HG03103 (cell line): Measurements from ENCODE around the gene SORT1.
"Not testable (repeated sequence)": the region's sequence is repeated elsewhere in the genome, so short reads cannot be mapped to it uniquely, and the experiment has no call there.

ENCODE experiments used
- ATAC-seq: cut with Tn5 transposase; IDR thresholded peaks from one replicate; pipeline ENCODE4 v1.9.1; 2021; ENCODE audit warnings: low read depth; ENCODE audit not compliant: unreplicated experiment

Gene SORT1

DNA sequence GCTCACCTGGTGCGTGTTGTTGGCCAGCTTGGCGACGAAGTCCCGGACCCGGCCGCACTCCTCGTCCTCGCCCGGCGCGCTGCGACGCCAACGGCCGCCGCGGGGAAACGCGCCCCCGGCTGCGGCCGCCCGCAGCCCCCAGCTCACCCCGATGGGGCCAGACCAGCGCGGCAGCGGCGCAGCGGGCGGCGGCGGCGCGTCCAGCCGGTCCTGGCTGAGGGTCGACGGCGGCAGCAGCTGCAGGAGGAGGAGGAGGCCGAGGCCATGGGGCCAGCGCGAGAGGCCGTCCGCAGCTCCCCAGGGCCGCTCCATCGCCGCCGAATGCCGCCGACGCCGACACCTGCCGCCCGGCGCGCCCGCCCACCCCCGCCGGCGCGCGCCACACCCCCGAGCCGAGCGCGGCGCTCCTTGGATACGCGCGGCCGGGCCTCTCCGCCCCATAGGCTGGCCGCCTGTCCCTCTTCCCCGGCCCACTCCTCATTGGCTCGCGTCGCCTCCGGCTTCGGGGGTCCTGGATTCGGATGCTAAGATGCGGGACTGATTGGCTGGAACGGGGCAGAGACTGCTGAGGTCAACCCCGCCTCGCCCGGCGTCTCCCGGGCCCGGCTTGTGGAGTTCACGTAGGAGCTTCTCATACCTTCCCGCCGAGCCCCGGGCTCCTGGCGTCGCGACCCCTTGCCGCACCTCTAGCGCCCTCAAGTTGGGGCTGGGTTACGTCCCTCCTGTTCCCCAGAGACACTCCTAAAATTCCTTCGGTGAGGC is at the start of gene SORT1:
TSS of gene SORT1 (minus strand) at position 338 of the 762 bp plus-strand sequence. CDS start at position 312, 26 bp downstream.
- ATAC-seq: peak; percentile 73

DNA sequence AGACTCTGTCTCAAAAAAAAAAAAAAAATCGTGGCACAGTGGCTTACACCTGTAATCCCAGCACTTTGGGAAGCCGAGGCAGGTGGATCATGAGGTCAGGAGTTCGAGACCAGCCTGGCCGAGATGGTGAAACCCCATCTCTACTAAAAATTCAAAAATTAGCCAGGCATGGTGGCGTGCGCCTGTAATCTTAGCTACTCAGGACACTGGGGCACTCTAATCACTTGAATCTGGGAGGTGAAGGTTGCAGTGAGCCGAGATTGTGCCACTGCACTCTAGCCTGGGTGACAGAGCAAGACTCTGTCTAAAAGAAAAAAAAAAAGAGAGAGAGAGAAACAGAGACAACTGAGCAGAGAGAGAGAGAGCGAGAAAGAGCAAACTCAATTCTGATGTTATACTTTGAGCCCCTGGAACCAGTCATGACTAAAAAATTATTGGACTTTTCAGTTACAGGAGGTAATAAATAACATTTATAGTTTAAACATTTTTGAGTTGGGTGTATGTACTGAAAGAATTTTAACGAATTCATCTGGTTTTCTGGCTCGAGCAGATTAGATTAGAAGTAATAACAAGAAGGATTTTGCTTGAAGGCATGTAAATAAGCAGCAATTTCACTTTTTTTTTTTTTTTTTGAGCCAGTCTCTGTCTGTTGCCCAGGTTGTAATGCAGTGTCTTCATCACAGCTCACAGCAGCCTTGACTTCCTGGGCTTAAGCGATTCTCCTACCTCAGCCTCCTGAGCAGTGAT is 48.4 kb upstream of the SORT1 start:
- ATAC-seq: not testable (repeated sequence)

DNA sequence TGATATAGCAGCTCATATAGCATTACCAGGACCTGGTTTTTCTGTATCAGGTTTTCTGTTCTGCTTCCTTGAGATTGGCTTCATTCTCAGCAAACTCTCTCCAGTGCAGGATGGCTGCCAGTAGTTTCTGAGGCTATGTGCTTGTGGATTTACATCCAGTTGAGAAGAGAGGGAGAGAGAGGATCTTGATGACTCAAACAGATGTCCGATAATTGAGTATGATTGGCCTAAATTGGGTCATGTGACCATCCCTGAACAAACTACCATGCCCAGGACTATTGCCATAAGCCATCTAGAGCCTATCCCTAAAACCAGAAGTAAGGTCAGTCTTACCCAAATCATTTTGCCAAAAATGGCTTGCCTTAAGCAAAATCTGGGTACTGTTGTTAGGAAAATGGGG is 46.6 kb upstream of the SORT1 start:
- ATAC-seq: no peak

DNA sequence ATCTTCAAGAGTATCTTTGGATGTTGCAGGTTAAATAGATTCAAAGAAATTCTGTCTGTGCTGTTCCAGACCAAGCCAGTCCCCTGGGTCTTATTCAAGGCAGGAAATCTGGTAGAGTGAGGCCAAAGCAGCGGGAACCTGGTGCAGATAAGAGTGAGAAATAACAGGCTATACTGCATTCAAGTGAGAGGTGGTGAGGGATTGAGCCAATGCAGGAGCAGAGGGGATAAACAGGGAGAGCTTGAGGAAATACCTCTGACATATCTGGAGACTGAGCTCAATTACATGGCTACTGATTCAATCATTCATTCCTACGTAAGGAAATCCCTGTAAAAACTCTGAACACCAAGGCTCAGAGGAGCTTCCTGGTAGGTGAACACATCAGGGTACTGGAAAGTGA is 45.8 kb upstream of the SORT1 start:
- no peak for ATAC-seq

DNA sequence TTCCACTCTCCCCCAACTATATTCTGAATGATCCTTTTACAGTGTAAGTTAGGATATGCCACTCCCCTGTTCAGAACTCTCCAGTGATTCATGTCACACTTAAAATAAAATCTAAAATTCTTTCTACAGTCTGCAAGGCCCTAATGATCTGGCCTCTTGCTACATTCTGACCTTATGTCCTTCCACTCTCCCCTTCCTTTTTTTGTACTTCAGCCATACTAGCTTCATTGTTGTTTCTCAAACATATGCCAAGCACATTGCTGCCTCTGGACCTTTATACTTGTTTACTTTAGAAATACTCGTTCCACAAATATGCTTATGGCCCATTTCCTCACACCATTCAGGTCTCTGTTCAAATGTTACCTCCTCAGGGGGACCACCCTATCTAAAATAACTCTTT is 43.4 kb upstream of the SORT1 start:
- ATAC-seq: no peak

DNA sequence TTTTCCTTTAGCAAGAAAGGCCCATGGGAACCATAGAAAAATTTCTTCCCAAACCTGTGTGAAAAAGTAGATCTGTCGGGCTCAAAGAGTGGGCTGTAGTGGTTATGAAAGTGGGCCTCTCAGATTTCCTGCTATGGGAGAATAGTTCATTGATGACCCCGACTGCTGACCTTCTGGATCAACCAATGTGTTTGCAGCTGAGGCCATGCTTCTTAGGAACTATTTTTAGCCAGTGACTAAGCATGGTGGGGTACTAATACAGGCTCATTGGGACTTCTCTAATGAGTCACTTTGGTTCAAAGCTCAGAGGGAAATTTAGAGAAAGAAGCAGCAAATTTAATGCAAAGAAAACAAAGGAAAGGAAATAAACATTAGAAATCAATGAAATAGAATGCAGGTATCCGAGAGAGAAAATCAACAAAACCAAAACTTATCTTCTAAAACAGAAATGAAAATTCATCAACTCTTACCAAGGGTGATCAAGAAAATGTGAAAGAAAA is 41.1 kb upstream of the SORT1 start:
- no peak for ATAC-seq

DNA sequence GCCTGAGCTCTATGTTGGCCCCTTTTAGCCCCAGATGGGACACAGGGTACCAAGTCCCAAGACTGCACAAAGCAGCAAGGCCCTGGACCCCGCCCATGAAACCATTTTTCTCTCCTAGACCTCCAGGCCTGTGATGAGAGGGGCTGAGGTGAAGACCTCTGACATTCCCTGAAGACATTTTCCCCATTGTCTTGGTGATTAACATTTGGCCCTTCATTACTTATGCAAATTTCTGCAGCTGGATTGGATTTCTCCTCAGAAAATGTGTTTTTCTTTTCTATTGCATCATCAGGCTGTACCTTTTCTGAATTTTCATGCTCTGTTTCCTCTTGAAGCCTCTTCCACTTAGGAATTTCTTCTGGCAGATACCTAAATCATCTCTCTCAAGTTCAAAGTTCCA is 36.8 kb upstream of the SORT1 start:
- no peak for ATAC-seq

DNA sequence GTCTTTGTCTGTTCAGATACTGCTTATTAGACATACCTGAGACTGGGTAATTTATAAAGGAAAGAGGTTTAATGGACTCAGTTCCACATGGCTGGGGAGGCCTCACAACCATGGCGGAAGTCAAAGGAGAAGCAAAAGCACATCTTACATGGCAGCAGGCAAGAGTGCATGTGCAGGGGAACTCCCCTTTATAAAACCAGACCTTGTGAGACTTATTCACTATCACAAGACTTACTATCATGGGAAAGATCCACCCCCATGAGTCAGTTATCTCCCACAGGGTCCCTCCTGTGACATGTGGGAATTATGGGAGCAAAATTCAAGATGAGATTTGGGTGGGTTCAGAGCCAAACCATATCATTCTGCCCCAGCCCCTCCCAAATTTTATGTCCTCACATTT is 35.6 kb upstream of the SORT1 start:
- no peak for ATAC-seq

DNA sequence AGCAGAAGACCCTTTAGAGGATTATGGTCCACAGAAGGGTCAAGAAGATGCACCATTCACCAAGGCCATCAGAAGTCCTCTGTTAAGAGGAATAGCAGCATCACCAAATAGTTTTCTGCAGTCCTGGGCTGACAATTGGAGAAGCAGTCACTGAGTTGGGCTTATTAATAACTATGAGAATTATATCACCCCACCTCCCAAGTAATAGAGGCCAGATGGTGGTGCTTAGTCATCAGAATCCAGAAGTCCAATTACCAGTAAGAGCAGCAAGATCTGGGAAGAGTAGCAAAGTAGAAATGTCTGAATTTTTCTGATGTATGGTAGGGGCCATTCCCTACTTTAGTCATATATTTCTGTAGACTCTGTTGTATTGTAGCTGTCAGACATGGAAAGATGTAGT is 34.6 kb upstream of the SORT1 start:
- ATAC-seq: no peak

DNA sequence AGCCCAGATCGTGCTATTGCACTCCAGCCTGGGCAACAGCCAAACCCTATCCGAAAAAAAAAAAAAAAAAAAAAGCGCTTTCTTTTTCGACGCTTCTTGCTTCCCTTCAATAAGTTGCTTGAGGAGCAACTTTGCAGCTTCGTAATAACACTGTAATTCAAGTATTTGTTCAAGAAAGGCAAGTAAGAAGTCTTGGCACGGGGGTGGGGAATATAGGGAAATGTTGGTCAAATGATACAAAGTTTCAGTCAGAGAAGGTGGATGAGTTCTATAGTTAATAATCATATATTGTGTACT is 29.4 kb upstream of the SORT1 start:
- no peak for ATAC-seq

DNA sequence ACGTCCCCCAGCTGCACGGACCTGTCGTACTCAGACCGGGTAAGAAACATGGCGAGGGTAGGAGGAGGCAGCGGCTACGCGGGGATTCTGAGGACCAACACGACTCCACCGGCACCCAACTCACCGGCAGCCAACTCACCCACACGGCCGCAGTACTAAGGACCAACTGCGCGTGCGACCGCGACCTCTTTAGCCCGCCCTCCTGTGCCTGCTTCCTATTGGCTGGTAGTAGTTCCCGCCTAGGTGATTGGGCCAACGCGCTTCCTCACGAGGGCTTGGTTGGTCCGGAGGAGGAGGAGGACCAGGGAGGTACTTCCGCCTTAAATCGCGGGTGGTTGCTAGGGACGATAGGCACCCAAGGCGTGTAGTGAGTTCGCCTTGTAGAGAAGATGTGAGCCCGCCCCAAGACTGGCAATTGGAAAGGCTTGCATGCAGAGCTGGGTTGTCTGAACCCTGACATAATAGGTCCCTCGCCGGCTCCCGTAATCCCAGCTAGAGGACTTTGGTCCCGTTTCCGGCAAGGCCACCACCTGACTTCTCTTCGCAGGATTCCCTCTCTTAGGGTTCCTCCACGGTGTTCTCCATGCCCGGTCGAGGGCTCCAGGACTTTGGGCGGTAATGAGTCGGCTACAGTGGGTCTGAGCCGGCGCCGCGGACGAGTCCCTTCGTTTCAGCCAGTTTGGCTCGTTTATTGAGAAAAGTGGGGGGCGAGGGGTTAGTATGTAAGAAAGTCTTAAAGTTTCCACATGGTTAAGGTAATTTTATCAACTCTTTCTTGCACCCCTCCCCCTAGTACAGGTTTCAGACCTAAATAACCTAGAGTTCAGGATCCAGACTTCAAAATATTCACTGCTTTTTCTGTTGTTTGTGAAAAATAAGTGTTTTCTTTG is 28.8 kb upstream of the SORT1 start, which contains the start of gene PSMA5:
TSS of gene PSMA5 (minus strand) at position 168 of the 890 bp plus-strand sequence. CDS start at position 50, 118 bp downstream.
- ATAC-seq: peak; percentile 95

DNA sequence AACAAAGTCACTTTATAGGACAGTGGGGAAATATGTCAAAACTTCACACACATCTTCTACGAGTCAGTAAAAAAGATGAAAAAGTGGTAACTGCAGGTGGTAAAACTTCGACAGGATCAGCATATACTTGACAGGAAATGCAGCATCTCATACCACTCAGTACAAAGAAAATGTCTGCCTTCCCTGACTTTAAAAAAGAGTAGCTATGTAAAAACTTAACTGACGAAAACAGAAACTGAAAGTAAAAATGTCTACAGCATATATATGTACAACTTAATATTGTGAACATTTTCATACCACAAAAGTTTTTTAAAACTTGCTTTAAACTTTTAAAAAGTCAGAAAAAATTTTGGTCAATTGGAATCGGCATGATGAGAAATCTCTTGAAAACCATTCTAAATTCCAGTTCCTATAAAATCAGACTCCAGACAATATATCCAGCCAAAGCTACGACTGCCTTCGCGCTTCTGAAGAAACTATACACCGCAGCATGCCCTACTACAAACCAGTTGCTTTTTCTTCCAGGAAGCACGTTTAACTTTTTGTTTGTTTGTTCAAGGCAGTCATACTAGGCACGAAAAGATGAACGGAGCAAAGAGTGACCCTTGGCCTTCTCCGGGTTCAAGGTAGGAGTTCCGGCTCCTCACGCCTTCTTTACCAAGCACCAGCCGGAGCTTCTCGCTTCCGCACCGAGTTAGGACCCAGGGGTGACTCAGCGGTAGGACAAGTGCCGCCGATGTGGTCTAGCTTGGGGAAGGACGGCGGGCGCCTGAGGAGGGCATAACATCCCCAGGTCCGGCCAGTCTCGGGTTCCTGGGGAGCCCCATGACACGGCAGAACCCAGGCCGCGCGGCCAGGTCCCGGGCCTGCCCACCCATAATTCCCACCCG is 27.9 kb upstream of the SORT1 start:
- peak; percentile 9 for ATAC-seq

DNA sequence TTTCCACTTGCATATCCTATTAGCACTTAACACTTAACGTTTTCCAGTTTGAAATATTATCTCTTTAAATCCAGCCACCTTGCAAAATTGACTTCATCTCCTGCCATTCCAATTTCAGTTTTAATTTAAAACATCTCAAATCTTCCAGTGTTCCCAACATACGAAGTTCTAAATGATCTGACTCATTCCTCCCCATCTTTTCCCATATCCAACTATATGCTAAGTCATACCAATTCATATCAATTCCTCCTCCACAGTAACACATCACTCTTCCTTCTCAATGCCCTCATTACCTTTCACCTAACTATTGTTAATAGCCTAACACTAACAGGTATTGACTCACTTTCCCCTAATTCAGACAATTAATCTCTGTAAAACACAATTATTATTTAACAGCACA is 25.8 kb upstream of the SORT1 start:
- ATAC-seq: no peak

DNA sequence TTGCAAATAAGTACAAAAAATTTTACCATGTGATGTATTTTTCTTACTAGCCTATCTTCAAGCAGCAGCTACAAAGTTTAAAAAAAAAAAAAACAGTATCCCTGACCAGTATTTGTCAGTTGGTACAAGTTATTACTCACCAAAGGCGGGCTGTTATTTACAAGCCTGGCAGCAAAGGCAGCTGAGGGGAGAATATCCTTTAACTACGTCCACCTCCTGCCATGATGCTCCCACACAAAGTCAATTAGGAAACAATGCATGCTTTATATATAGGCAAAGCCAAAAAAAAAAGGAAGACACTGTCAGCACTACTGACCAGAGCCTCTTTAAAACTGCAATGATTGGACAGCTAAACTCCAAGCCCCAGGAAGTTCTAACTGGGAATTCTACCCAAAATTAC is 14.8 kb upstream of the SORT1 start:
- no peak for ATAC-seq

DNA sequence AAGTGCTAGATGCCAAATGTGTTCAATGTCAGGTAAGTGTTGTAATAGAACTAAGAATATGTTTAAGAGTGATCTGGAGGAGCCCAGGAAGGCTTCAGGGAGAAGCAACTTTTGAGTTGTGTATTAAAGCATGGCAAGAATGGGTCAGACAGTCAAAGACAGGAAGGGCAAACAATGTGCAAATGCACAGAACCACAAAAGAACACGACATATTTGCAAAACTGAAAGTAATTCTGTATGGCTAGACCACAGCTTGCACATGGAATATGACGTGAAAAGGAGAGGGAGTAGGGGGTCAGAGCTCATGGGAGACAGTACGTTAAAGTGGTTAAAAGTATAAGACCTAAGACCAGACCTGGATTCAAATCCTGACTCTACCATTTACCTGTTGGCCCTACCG is 7.1 kb upstream of the SORT1 start:
- ATAC-seq: no peak

DNA sequence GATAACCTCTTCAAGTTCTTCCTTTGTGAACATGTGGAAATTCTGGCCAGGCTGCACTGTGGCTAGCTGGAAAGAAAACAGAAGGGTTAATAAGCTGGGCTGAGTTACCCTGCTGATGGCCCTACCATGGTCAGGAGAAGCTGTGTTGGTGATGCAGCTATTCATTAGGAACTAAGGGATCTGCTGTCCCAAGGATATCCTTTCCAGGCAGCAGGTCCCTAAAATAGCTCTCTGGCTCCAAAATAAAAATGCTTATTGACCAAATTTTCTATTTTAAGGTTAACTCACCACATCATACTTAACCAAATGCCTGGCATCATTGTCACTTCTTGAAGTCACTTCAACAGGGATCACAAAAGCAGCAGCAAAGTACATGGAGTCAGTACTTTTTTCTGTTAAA is 4.3 kb upstream of the SORT1 start:
- no peak for ATAC-seq

DNA sequence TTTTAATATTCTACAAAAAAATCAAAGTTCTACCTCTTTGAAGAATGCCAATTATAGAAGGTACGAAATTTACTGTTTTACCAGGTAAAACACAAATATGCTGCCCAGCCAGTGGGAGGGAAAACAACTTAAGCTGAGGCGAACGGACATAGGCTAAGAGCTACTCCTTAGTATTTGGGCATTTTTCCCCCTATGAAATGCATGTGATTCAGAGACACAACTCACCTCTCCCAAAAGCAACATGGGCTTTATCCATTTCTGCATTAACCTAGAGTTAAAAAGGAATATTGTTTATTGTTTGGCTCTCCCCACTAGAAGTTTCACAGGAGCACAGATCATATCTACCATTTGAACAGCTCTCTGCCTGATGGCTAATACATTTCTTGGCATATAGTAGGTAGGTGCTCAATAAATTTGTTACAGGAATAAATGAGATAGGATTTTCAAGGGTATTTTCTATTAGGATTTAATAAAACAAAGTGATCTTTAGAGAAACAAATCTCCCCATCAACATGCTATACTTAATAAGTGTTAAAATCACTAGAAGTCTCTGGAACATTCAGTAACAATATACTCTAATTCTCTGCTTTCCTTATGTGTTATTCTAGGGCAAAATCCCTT is 2.4 kb upstream of the SORT1 start:
- no peak for ATAC-seq

DNA sequence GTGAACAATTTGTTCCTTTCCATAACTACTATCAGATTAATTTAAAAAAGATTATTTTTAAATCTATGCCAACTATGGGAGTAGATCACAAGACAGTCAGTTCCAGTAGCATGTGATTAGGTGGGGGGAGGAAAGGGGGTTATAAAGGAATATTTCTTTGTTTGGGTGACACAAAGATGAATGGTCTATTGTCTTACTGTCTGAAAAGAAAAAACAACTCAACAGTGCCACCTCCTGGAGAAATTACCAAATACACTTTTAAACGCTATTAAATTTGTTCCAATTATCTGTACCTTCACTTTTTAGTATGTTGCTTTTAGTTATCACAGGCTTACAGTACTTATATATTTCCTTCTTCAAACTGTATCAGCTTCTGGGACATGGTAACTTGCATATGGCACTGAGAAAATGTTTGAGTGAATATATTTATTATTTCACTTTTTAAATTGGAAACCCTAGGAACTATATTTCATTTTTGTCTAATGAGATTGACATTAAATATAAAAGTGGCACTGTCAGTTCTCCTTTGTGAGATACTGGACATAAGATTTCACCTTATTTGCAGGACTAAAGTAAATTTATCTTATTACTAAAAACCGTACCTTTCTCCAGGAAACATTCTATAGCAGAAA is 1.7 kb upstream of the SORT1 start:
- ATAC-seq: no peak
